Suprapubic skin (tissue), 4 donors: Measurements from ENCODE around the gene CC2D1B.

ENCODE experiments used
- CTCF ChIP-seq, 2 donors: fragments of 200-600 bp in 1 of 2; fragments of 450-650 bp in 1 of 2; sonication (generic) in 1 of 2; IDR thresholded peaks; one replicate each; pipeline ENCODE4 v1.5.1; 2016 to 2019; ENCODE audit warnings: antibody characterized with exemption in 2 of 2, mild to moderate bottlenecking in 1 of 2, moderate library complexity in 1 of 2
- EP300 ChIP-seq: sonication (generic); formaldehyde crosslinking; IDR thresholded peaks from one replicate; pipeline ENCODE4 v1.6.1; 2017; ENCODE audit warnings: antibody characterized with exemption
- POLR2A ChIP-seq, 2 donors: fragments of 450-650 bp; IDR thresholded peaks; one replicate each; pipeline ENCODE4 v1.6.1; 2017; ENCODE audit warnings: antibody characterized with exemption in 2 of 2, mild to moderate bottlenecking in 2 of 2, moderate library complexity in 2 of 2
- POLR2AphosphoS5 ChIP-seq, 3 donors: sonication (generic); formaldehyde crosslinking; IDR thresholded peaks; one replicate each; pipeline ENCODE4 v1.6.1; 2017; ENCODE audit warnings: antibody characterized with exemption in 3 of 3

GRCh38 chr1:52337439-52337838, 28.6 kb downstream of the CC2D1B start:
- TF ChIP-seq CTCF (IDR thresholded peaks at IDR 0.05) = no peak
- TF ChIP-seq POLR2AphosphoS5 (IDR thresholded peaks at IDR 0.05) = no peak
- TF ChIP-seq EP300 = no peak
- TF ChIP-seq POLR2A (IDR thresholded peaks at IDR 0.05) = no peak
